H9 (cell line): ENCODE data around the gene CSHL1. TPM values are rescaled to one million over a fixed set of nuclear protein-coding genes. Genes with fewer than 3 reads are reported as not detected.

Source experiments
- DNase-seq: peaks from one replicate; pipeline ENCODE4 v3.0.0-alpha.2; 2017
- H2AFZ ChIP-seq: one replicate; pipeline ENCODE4 v1.6.1; 2013; ENCODE audit warnings: mild to moderate bottlenecking, low read length, control low read depth, moderate library complexity
- H2AK5ac ChIP-seq: 2 replicates; pipeline ENCODE4 v1.6.1; 2013; ENCODE audit warnings: low read length, control low read depth, mixed read lengths; ENCODE audit not compliant: insufficient read length
- H2BK120ac ChIP-seq: one replicate; pipeline ENCODE4 v1.6.1; 2013; ENCODE audit warnings: low read depth, mild to moderate bottlenecking, low read length, control low read depth, inconsistent platforms; ENCODE audit not compliant: poor library complexity, severe bottlenecking
- H2BK12ac ChIP-seq: 2 replicates; pipeline ENCODE4 v1.6.1; 2013; ENCODE audit warnings: low read length, control low read depth, mixed read lengths, low read depth; ENCODE audit not compliant: insufficient read length
- H2BK15ac ChIP-seq: 2 replicates; pipeline ENCODE4 v1.6.1; 2013; ENCODE audit warnings: low read depth, low read length, control low read depth
- H2BK20ac ChIP-seq: one replicate; pipeline ENCODE4 v1.6.1; 2013; ENCODE audit warnings: low read depth, mild to moderate bottlenecking, low read length, control low read depth, inconsistent platforms; ENCODE audit not compliant: poor library complexity, severe bottlenecking
- H2BK5ac ChIP-seq: 2 replicates; pipeline ENCODE4 v1.6.1; 2013; ENCODE audit warnings: low read length, control low read depth, mixed read lengths; ENCODE audit not compliant: insufficient read length
- H3K14ac ChIP-seq: 2 replicates; pipeline ENCODE4 v1.6.1; 2013; ENCODE audit warnings: low read length, control low read depth; ENCODE audit not compliant: insufficient read depth
- H3K18ac ChIP-seq: 2 replicates; pipeline ENCODE4 v1.6.1; 2013; ENCODE audit warnings: low read depth, mild to moderate bottlenecking, mixed read lengths, low read length, control low read depth; ENCODE audit not compliant: insufficient read length
- H3K23ac ChIP-seq: 2 replicates; pipeline ENCODE4 v1.6.1; 2013; ENCODE audit warnings: low read length, control low read depth, mixed read lengths, low read depth; ENCODE audit not compliant: insufficient read length
- H3K23me2 ChIP-seq: 2 replicates; pipeline ENCODE4 v1.6.1; 2013; ENCODE audit warnings: low read depth, mild to moderate bottlenecking, mixed read lengths, low read length, control low read depth; ENCODE audit not compliant: insufficient read length, poor library complexity, severe bottlenecking
- H3K27ac ChIP-seq: 2 replicates; pipeline ENCODE4 v1.5.1; 2013; ENCODE audit warnings: low read length, control low read depth, mixed read lengths, low read depth; ENCODE audit not compliant: insufficient read length
- H3K27me3 ChIP-seq: 2 replicates; pipeline ENCODE4 v1.6.1; 2013; ENCODE audit warnings: low read length, control low read depth, inconsistent platforms; ENCODE audit not compliant: insufficient read depth
- H3K4ac ChIP-seq: 2 replicates; pipeline ENCODE4 v1.6.1; 2013; ENCODE audit warnings: low read depth, mild to moderate bottlenecking, control low read depth, inconsistent platforms, low read length, moderate library complexity
- H3K4me1 ChIP-seq: 2 replicates; pipeline ENCODE4 v1.6.1; 2013; ENCODE audit warnings: low read length, control low read depth, inconsistent platforms; ENCODE audit not compliant: insufficient read depth
- H3K4me2 ChIP-seq: 2 replicates; pipeline ENCODE4 v1.6.1; 2013; ENCODE audit warnings: low read length, control low read depth, mixed read lengths; ENCODE audit not compliant: insufficient read length, insufficient read depth
- H3K56ac ChIP-seq: 2 replicates; pipeline ENCODE4 v1.6.1; 2013; ENCODE audit warnings: low read depth, mild to moderate bottlenecking, mixed read lengths, low read length, control low read depth; ENCODE audit not compliant: insufficient read length
- H3K79me1 ChIP-seq: 2 replicates; pipeline ENCODE4 v1.6.1; 2013; ENCODE audit warnings: low read depth, mild to moderate bottlenecking, moderate library complexity, low read length, control low read depth, inconsistent platforms; ENCODE audit not compliant: insufficient read depth, poor library complexity, severe bottlenecking
- H3K79me2 ChIP-seq: 2 replicates; pipeline ENCODE4 v1.6.1; 2013; ENCODE audit warnings: low read length, control low read depth, inconsistent platforms; ENCODE audit not compliant: insufficient read depth
- H3K9ac ChIP-seq: 2 replicates; pipeline ENCODE4 v1.6.1; 2013; ENCODE audit warnings: low read length, control low read depth, mixed read lengths; ENCODE audit not compliant: insufficient read length; ENCODE audit errors: extremely low read depth
- H3K9me3 ChIP-seq: one replicate; pipeline ENCODE4 v1.6.1; 2013; ENCODE audit warnings: low read depth, low read length, inconsistent platforms; ENCODE audit not compliant: control insufficient read depth
- H3T11ph ChIP-seq: one replicate; pipeline ENCODE4 v1.6.1; 2013; ENCODE audit warnings: mild to moderate bottlenecking, low read length, control low read depth, inconsistent platforms
- H4K20me1 ChIP-seq: one replicate; pipeline ENCODE4 v1.6.1; 2013; ENCODE audit not compliant: control insufficient read depth, insufficient read length, insufficient read depth
- H4K5ac ChIP-seq: 2 replicates; pipeline ENCODE4 v1.6.1; 2013; ENCODE audit warnings: low read depth, mild to moderate bottlenecking, mixed read lengths, low read length, control low read depth; ENCODE audit not compliant: insufficient read length
- H4K8ac ChIP-seq: replicated peaks from 2 replicates; pipeline ENCODE4 v1.6.1; 2013; ENCODE audit warnings: low read length, control low read depth, mixed read lengths, low read depth; ENCODE audit not compliant: insufficient read length
- H4K91ac ChIP-seq: 2 replicates; pipeline ENCODE4 v1.6.1; 2013; ENCODE audit warnings: low read depth, mild to moderate bottlenecking, moderate library complexity, mixed read lengths, low read length, control low read depth; ENCODE audit not compliant: insufficient read length
- H3K27ac Mint-ChIP-seq, 3 experiments: 2 replicates in 2 of 3; 3 replicates in 1 of 3; pipeline ENCODE4 v1.8.0; 2020 to 2021; ENCODE audit warnings: mixed read lengths in 3 of 3, mild to moderate bottlenecking in 1 of 3, moderate library complexity in 1 of 3
- H3K27me3 Mint-ChIP-seq: 2 replicates; pipeline ENCODE4 v1.8.0; 2021; ENCODE audit warnings: low read depth, mild to moderate bottlenecking, moderate library complexity, mixed read lengths
- H3K36me3 Mint-ChIP-seq, 3 experiments: 2 replicates in 2 of 3; 3 replicates in 1 of 3; pipeline ENCODE4 v1.8.0; 2020 to 2021; ENCODE audit warnings: low read depth in 3 of 3, mixed read lengths in 3 of 3; ENCODE audit not compliant: insufficient read depth in 1 of 3
- H3K4me1 Mint-ChIP-seq, 2 experiments: 2 replicates each; pipeline ENCODE4 v1.8.0; 2020; ENCODE audit warnings: mixed read lengths in 2 of 2
- H3K4me3 Mint-ChIP-seq, 2 experiments: 2 replicates in 1 of 2; 3 replicates in 1 of 2; pipeline ENCODE4 v1.8.0; 2020 to 2021; ENCODE audit warnings: mild to moderate bottlenecking in 2 of 2, mixed read lengths in 2 of 2, moderate library complexity in 1 of 2
- H3K9me3 Mint-ChIP-seq, 2 experiments: 2 replicates in 1 of 2; 3 replicates in 1 of 2; pipeline ENCODE4 v1.8.0; 2020; ENCODE audit warnings: mild to moderate bottlenecking in 2 of 2, mixed read lengths in 2 of 2, moderate library complexity in 1 of 2
- CTCF ChIP-seq: fragments of 200-600 bp; sonication (generic); conservative IDR thresholded peaks from 3 replicates; pipeline ENCODE4 v1.8.0; 2021; ENCODE audit warnings: antibody characterized with exemption, mild to moderate bottlenecking
- WGBS: extraction: QIAGEN DNeasy Blood & Tissue Kit; methylation state at CpG from one replicate; pipeline ENCODE4 v1.1.7; 2013; ENCODE audit warnings: missing lambda C conversion rate, low lambda C conversion rate, mixed read lengths; ENCODE audit not compliant: insufficient read length; ENCODE audit errors: extremely low coverage; 5-methylcytosine and 5-hydroxymethylcytosine counted together
- total RNA-seq: library from RNA; stranded (reverse); gene quantifications from 2 replicates; pipeline ENCODE4 v1.2.1, GENCODE V29; 2021

CSHL1 gene
- total RNA-seq, 1 experiment from 2014 or later: not detected

- no peak overlapping the region for H3K4me3 Mint-ChIP-seq
- no peak overlapping the region for H3T11ph ChIP-seq
- no peak overlapping the region for H2BK12ac ChIP-seq
- WGBS: no CpG with 5 or more reads among the region's 4 CpGs
- no peak overlapping the region for H3K9ac ChIP-seq
- no peak overlapping the region; a peak in 1 of 7 replicates for H3K27ac Mint-ChIP-seq
- H3K79me2 ChIP-seq: no peaks in the 10 kb centered on the region
- no peaks in the 10 kb centered on the region for H3K27me3 ChIP-seq
- H3K23me2 ChIP-seq: no peaks in the 10 kb centered on the region
- H3K18ac ChIP-seq: no peak overlapping the region
- no peaks in the 10 kb centered on the region for H3K9me3 ChIP-seq
- no peak overlapping the region for H3K4me2 ChIP-seq
- no peak overlapping the region for H3K4ac ChIP-seq
- no peaks in the 10 kb centered on the region for H3K9me3 Mint-ChIP-seq
- no peak overlapping the region for H3K56ac ChIP-seq
- no peak for DNase-seq
- no peak overlapping the region for H2AFZ ChIP-seq
- no peak overlapping the region for H2BK5ac ChIP-seq
- H3K23ac ChIP-seq: no peak overlapping the region
- no peak overlapping the region for H4K5ac ChIP-seq
- H3K36me3 Mint-ChIP-seq: peaks cover 8 to 20% (median 9%) of the 10 kb centered on the region in 3 experiments; a peak in 5 of 7 replicates
- H2BK15ac ChIP-seq: no peak overlapping the region
- H3K4me1 Mint-ChIP-seq: peaks cover 6 to 17% of the 10 kb centered on the region in 2 experiments
- H2BK120ac ChIP-seq: no peak overlapping the region
- H3K4me1 ChIP-seq: no peaks in the 10 kb centered on the region
- no peak overlapping the region for H4K8ac ChIP-seq
- H4K20me1 ChIP-seq: no peaks in the 10 kb centered on the region
- no peaks in the 10 kb centered on the region for H3K79me1 ChIP-seq
- H2BK20ac ChIP-seq: no peak overlapping the region
- TF ChIP-seq CTCF: no peak
- no peak overlapping the region for H2AK5ac ChIP-seq
- H4K91ac ChIP-seq: no peak overlapping the region
- H3K27ac ChIP-seq: no peak overlapping the region
- H3K27me3 Mint-ChIP-seq: peaks cover 3% of the 10 kb centered on the region
- no peak overlapping the region for H3K14ac ChIP-seq
Observed at GRCh38 chr17:63937920-63938319, 26.9 kb upstream of the CSHL1 start.
